Sigmoid colon (tissue), 4 donors: ENCODE data around the gene CNTN5.

Experiments
- POLR2AphosphoS5 ChIP-seq, 4 donors: sonication (generic); formaldehyde crosslinking; IDR thresholded peaks; one replicate each; pipeline ENCODE4 v1.6.1; 2017; ENCODE audit warnings: antibody characterized with exemption in 4 of 4
- TF ChIP-seq, protein P1 (sequence below), 4 experiments: fragments of 450-650 bp in 3 of 4; fragments of 200-600 bp in 1 of 4; IDR thresholded peaks; one replicate each; pipeline ENCODE4 v1.5.1; 2016 to 2019; ENCODE audit warnings: antibody characterized with exemption in 4 of 4, mild to moderate bottlenecking in 3 of 4, moderate library complexity in 2 of 4

DNA sequence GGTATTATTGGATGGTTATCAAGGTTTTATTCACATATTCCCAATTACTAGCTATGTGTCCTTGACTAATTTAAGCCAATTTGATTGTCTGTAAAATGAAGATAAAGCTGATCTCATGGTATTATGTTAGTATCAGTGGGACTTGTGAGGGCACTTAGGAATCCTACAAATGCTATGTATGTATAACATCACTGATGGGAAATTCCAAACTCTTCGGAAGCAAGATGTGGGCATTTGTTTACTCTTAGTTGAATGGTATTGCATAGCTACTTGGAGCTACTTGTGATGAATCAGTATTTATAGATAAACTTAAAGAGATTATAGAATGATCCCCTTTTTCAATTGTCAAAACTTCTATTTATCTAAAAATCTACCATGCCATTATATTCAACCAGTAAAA, 239.9 kb downstream of the CNTN5 start:
- TF ChIP-seq, protein P1, sequence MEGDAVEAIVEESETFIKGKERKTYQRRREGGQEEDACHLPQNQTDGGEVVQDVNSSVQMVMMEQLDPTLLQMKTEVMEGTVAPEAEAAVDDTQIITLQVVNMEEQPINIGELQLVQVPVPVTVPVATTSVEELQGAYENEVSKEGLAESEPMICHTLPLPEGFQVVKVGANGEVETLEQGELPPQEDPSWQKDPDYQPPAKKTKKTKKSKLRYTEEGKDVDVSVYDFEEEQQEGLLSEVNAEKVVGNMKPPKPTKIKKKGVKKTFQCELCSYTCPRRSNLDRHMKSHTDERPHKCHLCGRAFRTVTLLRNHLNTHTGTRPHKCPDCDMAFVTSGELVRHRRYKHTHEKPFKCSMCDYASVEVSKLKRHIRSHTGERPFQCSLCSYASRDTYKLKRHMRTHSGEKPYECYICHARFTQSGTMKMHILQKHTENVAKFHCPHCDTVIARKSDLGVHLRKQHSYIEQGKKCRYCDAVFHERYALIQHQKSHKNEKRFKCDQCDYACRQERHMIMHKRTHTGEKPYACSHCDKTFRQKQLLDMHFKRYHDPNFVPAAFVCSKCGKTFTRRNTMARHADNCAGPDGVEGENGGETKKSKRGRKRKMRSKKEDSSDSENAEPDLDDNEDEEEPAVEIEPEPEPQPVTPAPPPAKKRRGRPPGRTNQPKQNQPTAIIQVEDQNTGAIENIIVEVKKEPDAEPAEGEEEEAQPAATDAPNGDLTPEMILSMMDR (IDR thresholded peaks at IDR 0.05): no peak
- no peak for TF ChIP-seq POLR2AphosphoS5 (IDR thresholded peaks at IDR 0.05)
